Gastrocnemius medialis (tissue), 4 donors: ENCODE data around the gene DRG1. TPM values are rescaled to one million over a fixed set of nuclear protein-coding genes. Genes with fewer than 3 reads are reported as not detected.
"Not testable (repeated sequence)": the region's sequence is repeated elsewhere in the genome, so short reads cannot be mapped to it uniquely, and the experiment has no call there.

Experiments
- ATAC-seq, 2 donors: fragments of 150-250 bp; one replicate each; pipeline ENCODE4 v1.9.1; 2016
- DNase-seq, 2 donors: peaks; one replicate each; pipeline ENCODE4 v3.0.0-alpha.2; 2019
- H3K27ac ChIP-seq, 4 donors: fragments of 200-600 bp; sonication (generic); 1 replicate in 1 of 4; 2 replicates in 3 of 4; pipeline ENCODE4 v1.5.1; 2016 to 2018; ENCODE audit warnings: mild to moderate bottlenecking in 2 of 4, moderate library complexity in 1 of 4
- H3K27me3 ChIP-seq, 3 donors: fragments of 200-600 bp; sonication (generic) in 2 of 3; 1 replicate in 1 of 3; 2 replicates in 2 of 3; pipeline versions ENCODE4 v1.5.1 to v1.6.0; 2016 to 2019; ENCODE audit warnings: mild to moderate bottlenecking in 1 of 3, moderate library complexity in 1 of 3
- H3K36me3 ChIP-seq, 2 donors: fragments of 200-600 bp; sonication (generic) in 1 of 2; one replicate each; pipeline ENCODE4 v1.5.1; 2017 to 2018
- H3K4me1 ChIP-seq, 2 donors: fragments of 200-600 bp; sonication (generic) in 1 of 2; one replicate each; pipeline ENCODE4 v1.5.1; 2016 to 2017; ENCODE audit warnings: mild to moderate bottlenecking in 2 of 2
- H3K4me3 ChIP-seq, 4 donors: fragments of 200-600 bp; sonication (generic) in 3 of 4; 1 replicate in 1 of 4; 2 replicates in 3 of 4; pipeline ENCODE4 v1.5.1; 2016 to 2019; ENCODE audit warnings: mild to moderate bottlenecking in 2 of 4
- H3K9me3 ChIP-seq, 3 donors: fragments of 200-600 bp; sonication (generic) in 2 of 3; 1 replicate in 1 of 3; 2 replicates in 2 of 3; pipeline ENCODE4 v1.5.1; 2016 to 2019
- POLR2A ChIP-seq, 2 donors: fragments of 450-650 bp; IDR thresholded peaks; one replicate each; pipeline ENCODE4 v1.6.1; 2017; ENCODE audit warnings: antibody characterized with exemption in 2 of 2, mild to moderate bottlenecking in 2 of 2, moderate library complexity in 2 of 2
- in situ Hi-C, 4 donors: fragments of 200-750 bp; cut with MboI; loops; one replicate each; pipeline versions ENCODE4 v1.15.0 to v1.8.0; 2017; ENCODE audit warnings: low sequenced_read_pairs in 4 of 4
- intact Hi-C: fragments of 100-400 bp; cut with DNase I; formaldehyde crosslinking; loops from one replicate; pipeline ENCODE4 v1.15.1; 2023; ENCODE audit warnings: low total_unique reads
- total RNA-seq, 4 donors: library from RNA; depleted of rRNA; stranded (reverse); fragments of >200 nt; gene quantifications; one replicate each; pipeline versions ENCODE4 v1.1.0 to v1.2.3, GENCODE V29; 2016
- TF ChIP-seq, protein P1 (sequence below), 5 experiments: fragments of 450-650 bp in 3 of 5; fragments of 200-600 bp in 2 of 5; sonication (generic) in 2 of 5; IDR thresholded peaks in 4 of 5; conservative IDR thresholded peaks in 1 of 5; 1 replicate in 4 of 5; 2 replicates in 1 of 5; pipeline ENCODE4 v1.5.1; 2016 to 2019; ENCODE audit warnings: antibody characterized with exemption in 5 of 5, mild to moderate bottlenecking in 3 of 5, moderate library complexity in 3 of 5

DRG1 gene
- total RNA-seq, 4 donors from 2014 or later: 117 to 136 (median 127) TPM

DNA sequence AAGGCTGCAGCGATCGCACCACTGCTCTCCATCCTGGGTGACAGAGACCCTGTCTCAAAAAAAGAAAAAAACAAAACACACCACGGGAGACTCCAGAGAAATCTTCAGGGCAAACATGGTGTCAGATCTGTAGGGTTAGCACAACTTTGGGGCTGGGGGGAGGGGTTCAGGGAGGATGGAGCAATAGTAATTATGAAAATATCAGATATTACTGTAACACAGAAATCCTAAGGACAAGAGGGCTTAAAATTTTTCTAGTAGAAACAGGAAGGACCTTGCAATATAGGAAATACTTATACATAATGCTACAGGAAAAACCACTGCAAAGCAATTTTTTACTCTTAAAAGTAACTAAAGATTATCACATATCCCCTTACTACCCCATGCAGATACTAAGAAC lies 76.4 kb downstream of the DRG1 start:
- Histone ChIP-seq H3K27me3 (no peaks in the 10 kb centered on the region), H3K9me3 (no peaks in the 10 kb centered on the region), H3K4me3 (no peak overlapping the region), H3K4me1 (no peaks in the 10 kb centered on the region), H3K36me3 (peaks cover 0 to 18% of the 10 kb centered on the region in 2 donors), H3K27ac (no peak overlapping the region)
- intact Hi-C loops: no loop called here
- TF ChIP-seq, protein P1, sequence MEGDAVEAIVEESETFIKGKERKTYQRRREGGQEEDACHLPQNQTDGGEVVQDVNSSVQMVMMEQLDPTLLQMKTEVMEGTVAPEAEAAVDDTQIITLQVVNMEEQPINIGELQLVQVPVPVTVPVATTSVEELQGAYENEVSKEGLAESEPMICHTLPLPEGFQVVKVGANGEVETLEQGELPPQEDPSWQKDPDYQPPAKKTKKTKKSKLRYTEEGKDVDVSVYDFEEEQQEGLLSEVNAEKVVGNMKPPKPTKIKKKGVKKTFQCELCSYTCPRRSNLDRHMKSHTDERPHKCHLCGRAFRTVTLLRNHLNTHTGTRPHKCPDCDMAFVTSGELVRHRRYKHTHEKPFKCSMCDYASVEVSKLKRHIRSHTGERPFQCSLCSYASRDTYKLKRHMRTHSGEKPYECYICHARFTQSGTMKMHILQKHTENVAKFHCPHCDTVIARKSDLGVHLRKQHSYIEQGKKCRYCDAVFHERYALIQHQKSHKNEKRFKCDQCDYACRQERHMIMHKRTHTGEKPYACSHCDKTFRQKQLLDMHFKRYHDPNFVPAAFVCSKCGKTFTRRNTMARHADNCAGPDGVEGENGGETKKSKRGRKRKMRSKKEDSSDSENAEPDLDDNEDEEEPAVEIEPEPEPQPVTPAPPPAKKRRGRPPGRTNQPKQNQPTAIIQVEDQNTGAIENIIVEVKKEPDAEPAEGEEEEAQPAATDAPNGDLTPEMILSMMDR (IDR thresholded peaks at IDR 0.05 in 4 of 5, conservative IDR thresholded peaks at IDR 0.05 in 1 of 5): no peak
- no peak for TF ChIP-seq POLR2A (IDR thresholded peaks at IDR 0.05)
- ATAC-seq: no peak
- in situ Hi-C loops: no loop called here
- DNase-seq: no peak

DNA sequence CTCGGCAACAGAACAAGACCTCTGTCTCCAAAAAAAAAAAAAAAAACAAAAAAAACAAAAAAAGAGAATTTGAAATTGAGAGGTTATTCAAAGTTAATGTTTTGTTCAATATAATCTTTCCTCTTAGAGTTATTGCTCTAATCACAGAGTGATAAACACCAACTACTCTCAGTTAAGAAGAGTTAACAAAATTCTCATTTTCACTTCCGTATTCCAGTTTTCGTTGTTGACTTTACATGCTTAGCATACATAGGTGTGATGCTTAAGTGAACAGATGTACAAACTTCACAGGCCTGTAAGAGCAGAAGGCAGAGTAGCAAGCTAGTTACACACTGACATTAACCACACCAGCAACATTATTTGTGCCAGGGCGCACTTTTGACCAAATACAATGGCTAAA lies 77.9 kb downstream of the DRG1 start:
- Histone ChIP-seq H3K4me1 (no peaks in the 10 kb centered on the region), H3K9me3 (no peaks in the 10 kb centered on the region), H3K27ac (no peak overlapping the region), H3K27me3 (no peaks in the 10 kb centered on the region), H3K4me3 (no peak overlapping the region), H3K36me3 (peaks cover 0 to 11% of the 10 kb centered on the region in 2 donors)
- ATAC-seq: no peak
- intact Hi-C loops (no loop called here), in situ Hi-C loops (no loop called here)
- TF ChIP-seq, protein P1 (IDR thresholded peaks at IDR 0.05 in 4 of 5, conservative IDR thresholded peaks at IDR 0.05 in 1 of 5): no peak
- no peak for TF ChIP-seq POLR2A (IDR thresholded peaks at IDR 0.05)
- no peak for DNase-seq

DNA sequence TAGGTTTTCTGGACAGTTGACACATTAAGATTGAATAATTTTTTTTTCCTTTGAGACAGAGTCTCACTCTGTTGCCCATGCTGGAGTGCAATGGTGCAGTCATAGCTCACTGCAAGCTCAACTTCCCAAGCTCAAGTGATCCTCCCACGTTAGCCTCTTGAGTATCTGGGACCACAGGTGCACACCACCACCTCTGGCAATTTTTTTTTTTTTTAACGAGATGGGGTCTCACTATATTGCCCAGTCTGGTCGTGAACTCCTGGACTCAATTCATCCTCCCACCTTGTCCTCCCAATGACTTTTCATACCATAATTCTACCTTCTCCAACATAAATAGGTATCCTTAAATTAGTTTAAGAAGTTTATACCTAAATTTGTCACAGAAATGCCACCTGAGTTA lies 81.7 kb downstream of the DRG1 start:
- Histone ChIP-seq H3K9me3 (no peaks in the 10 kb centered on the region), H3K27ac (no peak overlapping the region), H3K4me1 (no peaks in the 10 kb centered on the region), H3K4me3 (no peak overlapping the region), H3K36me3 (peaks cover 0 to 31% of the 10 kb centered on the region in 2 donors), H3K27me3 (no peaks in the 10 kb centered on the region)
- intact Hi-C loops: no loop called here
- TF ChIP-seq, protein P1 (IDR thresholded peaks at IDR 0.05 in 4 of 5, conservative IDR thresholded peaks at IDR 0.05 in 1 of 5): no peak
- no peak for TF ChIP-seq POLR2A (IDR thresholded peaks at IDR 0.05)
- in situ Hi-C loops: no loop called here
- ATAC-seq (no peak), DNase-seq (no peak)

DNA sequence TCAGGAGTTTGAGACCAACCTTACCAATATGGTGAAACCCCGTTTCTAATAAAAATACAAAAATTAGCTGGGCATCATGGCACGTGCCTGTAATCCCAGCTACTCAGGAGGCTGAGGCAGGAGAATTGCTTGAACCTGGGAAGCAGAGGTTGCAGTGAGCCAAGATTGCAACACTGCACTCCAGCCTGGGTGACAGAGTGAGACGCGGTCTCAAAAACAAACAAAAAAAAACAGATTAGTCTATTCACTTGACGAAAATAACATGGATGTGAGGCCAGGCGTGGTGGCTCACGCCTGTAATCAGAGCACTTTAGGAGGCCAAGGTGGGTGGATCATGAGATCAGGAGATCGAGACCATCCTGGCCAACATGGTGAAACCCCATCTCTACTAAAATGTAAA lies 83.1 kb downstream of the DRG1 start:
- ATAC-seq, H3K4me3 ChIP-seq, intact Hi-C loops, DNase-seq, H3K9me3 ChIP-seq, H3K4me1 ChIP-seq, in situ Hi-C loops, H3K27me3 ChIP-seq, H3K27ac ChIP-seq: not testable (repeated sequence)
- H3K36me3 ChIP-seq: peaks cover 0 to 44% of the 10 kb centered on the region in 2 donors

Other genes with a start within 250 kb of the DRG1 start
- gene RNF185, start 239.4 kb upstream of the DRG1 start, total RNA-seq: 10 to 100 TPM; 23.8 to 28.1 (median 27.6) TPM
- 10 to 100 TPM in 1 of 4 donors, 1 to 10 TPM in 3; 4.0 to 12.6 (median 7.1) TPM for gene LIMK2, start 187.3 kb upstream of the DRG1 start, total RNA-seq
- gene PIK3IP1, start 107.1 kb upstream of the DRG1 start, total RNA-seq: 10 to 100 TPM; 11.2 to 28.3 (median 14.5) TPM
- gene PATZ1, start 53.3 kb upstream of the DRG1 start, total RNA-seq: 10 to 100 TPM in 1 of 4 donors, 1 to 10 TPM in 3; 8.4 to 11.5 (median 9.2) TPM
- 10 to 100 TPM; 10.1 to 19.6 (median 15.1) TPM for gene EIF4ENIF1, start 90.2 kb downstream of the DRG1 start, total RNA-seq
- 10 to 100 TPM in 1 of 4 donors, 1 to 10 TPM in 3; 1.1 to 12.6 (median 2.7) TPM for gene SFI1, start 96.9 kb downstream of the DRG1 start, total RNA-seq